IPS-18a (cell line): Measurements from ENCODE around the gene DNAJC13.

Experiments used
- H3K27ac ChIP-seq: one replicate; pipeline ENCODE4 v1.5.1; 2013; ENCODE audit warnings: low read length
- H3K27me3 ChIP-seq: one replicate; pipeline ENCODE4 v1.6.1; 2013; ENCODE audit warnings: mild to moderate bottlenecking, low read length; ENCODE audit not compliant: control insufficient read depth, insufficient read depth
- H3K36me3 ChIP-seq: one replicate; pipeline ENCODE4 v1.6.1; 2013; ENCODE audit warnings: low read depth, low read length; ENCODE audit not compliant: control insufficient read depth
- H3K4me1 ChIP-seq: one replicate; pipeline ENCODE4 v1.6.1; 2013; ENCODE audit warnings: low read depth, low read length; ENCODE audit not compliant: control insufficient read depth
- H3K4me3 ChIP-seq: one replicate; pipeline ENCODE4 v1.5.1; 2013; ENCODE audit warnings: low read length
- H3K9ac ChIP-seq: one replicate; pipeline ENCODE4 v1.6.1; 2013; ENCODE audit warnings: mild to moderate bottlenecking, low read length, moderate library complexity
- H3K9me3 ChIP-seq: one replicate; pipeline ENCODE4 v1.6.1; 2013; ENCODE audit warnings: low read depth, low read length; ENCODE audit not compliant: control insufficient read depth

DNAJC13 gene

GRCh38 chr3:132499071-132499470, 81.8 kb downstream of the DNAJC13 start:
- no peak overlapping the region for H3K9ac ChIP-seq
- H3K4me1 ChIP-seq = no peaks in the 10 kb centered on the region
- no peaks in the 10 kb centered on the region for H3K27me3 ChIP-seq
- no peaks in the 10 kb centered on the region for H3K9me3 ChIP-seq
- no peak overlapping the region for H3K4me3 ChIP-seq
- peaks cover 82% of the 10 kb centered on the region for H3K36me3 ChIP-seq
- no peak overlapping the region for H3K27ac ChIP-seq

GRCh38 chr3:132503559-132503958, 86.3 kb downstream of the DNAJC13 start:
- Histone ChIP-seq H3K36me3 (peaks cover 80% of the 10 kb centered on the region), H3K9ac (no peak overlapping the region), H3K9me3 (no peaks in the 10 kb centered on the region), H3K4me1 (no peaks in the 10 kb centered on the region), H3K27me3 (no peaks in the 10 kb centered on the region), H3K27ac (no peak overlapping the region), H3K4me3 (no peak overlapping the region)

DNA sequence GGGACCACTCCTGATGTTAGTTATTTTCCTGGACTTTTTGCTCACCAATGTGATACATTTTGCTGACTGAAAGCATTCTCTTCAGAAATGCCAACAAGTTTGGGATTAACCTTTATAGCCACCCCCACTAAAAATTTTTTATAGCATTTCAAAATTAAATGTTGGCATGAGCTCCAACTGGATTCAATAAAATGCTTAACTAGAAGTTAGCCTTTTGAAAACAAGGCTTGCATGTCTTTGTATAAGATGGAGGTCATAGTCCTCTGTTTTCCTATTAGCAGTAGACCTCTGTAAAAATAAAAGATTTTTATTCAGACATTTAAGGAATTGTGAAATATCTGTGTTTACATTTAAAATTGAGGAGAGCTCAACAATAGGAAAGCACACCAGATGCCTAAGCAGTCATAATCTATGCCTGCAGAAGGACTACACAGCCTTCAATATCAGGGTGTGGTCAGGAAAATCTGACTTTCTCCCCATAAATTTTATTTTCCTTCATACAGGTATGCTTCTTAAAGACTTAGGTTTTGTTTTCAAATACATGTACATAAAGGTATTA, 87.2 kb downstream of the DNAJC13 start:
- H3K4me1 ChIP-seq = no peaks in the 10 kb centered on the region
- H3K27me3 ChIP-seq = no peaks in the 10 kb centered on the region
- no peak overlapping the region for H3K27ac ChIP-seq
- no peak overlapping the region for H3K9ac ChIP-seq
- H3K9me3 ChIP-seq = no peaks in the 10 kb centered on the region
- no peak overlapping the region for H3K4me3 ChIP-seq
- H3K36me3 ChIP-seq = peaks cover 82% of the 10 kb centered on the region

GRCh38 chr3:132507657-132508056, 90.4 kb downstream of the DNAJC13 start:
- H3K27me3 ChIP-seq = no peaks in the 10 kb centered on the region
- no peak overlapping the region for H3K27ac ChIP-seq
- H3K36me3 ChIP-seq = peaks cover 67% of the 10 kb centered on the region
- no peak overlapping the region for H3K9ac ChIP-seq
- H3K4me3 ChIP-seq = no peak overlapping the region
- H3K9me3 ChIP-seq = no peaks in the 10 kb centered on the region
- no peaks in the 10 kb centered on the region for H3K4me1 ChIP-seq

DNA sequence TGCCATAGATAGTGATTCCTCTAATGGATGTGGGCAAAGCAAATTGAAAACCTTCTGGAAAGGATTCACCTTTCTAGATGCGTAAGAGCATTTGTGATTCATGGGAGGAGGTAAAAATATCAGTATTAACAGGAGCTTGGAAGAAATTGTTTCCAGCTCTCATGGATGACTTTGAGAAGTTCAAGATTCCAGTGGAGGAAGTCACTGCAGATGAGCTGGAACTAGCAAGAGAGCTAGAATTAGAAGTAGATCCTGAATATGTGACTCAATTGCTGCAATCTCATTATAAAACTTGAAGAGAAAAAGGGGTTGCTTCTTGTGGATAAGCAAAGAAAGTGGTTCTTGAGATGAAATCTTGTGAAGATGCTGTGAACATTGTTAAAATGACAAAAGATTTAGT, 91.8 kb downstream of the DNAJC13 start:
- Histone ChIP-seq H3K9me3 (no peaks in the 10 kb centered on the region), H3K9ac (no peak overlapping the region), H3K27ac (no peak overlapping the region), H3K27me3 (no peaks in the 10 kb centered on the region), H3K4me3 (no peak overlapping the region), H3K36me3 (peaks cover 67% of the 10 kb centered on the region), H3K4me1 (no peaks in the 10 kb centered on the region)

DNA sequence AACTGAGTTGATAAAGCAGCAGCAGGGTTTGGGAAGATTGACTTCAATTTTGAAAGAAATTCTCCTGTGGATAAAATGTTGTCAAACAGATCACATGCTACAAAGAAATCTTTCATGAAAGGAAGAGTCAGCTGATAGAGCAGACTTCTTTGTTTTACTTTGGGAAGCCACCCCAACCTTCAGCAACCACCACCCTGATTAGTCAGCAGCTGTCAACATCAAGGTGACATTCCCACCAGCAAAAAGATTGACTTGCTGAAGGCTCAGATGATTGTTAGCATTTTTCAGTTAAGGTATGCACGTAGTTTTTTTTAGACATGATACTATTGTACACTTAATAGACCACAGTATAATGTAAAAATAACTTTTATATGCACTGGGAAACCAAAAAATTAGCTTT, 92.2 kb downstream of the DNAJC13 start:
- Histone ChIP-seq H3K4me3 (no peak overlapping the region), H3K9ac (no peak overlapping the region), H3K36me3 (peaks cover 67% of the 10 kb centered on the region), H3K27me3 (no peaks in the 10 kb centered on the region), H3K9me3 (no peaks in the 10 kb centered on the region), H3K27ac (no peak overlapping the region), H3K4me1 (no peaks in the 10 kb centered on the region)

DNA sequence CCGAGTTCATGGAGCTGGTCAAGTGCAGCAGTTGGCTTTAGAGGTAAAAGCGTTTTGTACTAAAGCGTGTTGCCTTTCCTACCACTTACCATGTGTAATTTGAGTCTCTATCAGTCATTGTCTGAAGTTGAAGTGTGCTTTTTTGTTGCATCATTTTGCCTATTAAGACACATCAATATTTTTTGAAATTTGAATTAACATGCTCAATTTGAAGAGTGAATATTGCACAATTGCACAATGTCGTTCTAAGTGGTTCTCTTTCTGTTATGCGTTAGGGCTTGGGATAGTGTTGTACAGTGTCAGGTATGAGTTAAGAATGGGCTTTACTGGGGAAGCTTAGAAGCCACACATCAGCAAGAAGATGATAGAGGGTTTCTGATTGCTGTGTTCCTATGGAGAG, 95.8 kb downstream of the DNAJC13 start:
- no peak overlapping the region for H3K4me3 ChIP-seq
- no peaks in the 10 kb centered on the region for H3K9me3 ChIP-seq
- H3K4me1 ChIP-seq = no peaks in the 10 kb centered on the region
- no peaks in the 10 kb centered on the region for H3K27me3 ChIP-seq
- H3K9ac ChIP-seq = no peak overlapping the region
- H3K36me3 ChIP-seq = peaks cover 74% of the 10 kb centered on the region
- H3K27ac ChIP-seq = no peak overlapping the region

GRCh38 chr3:132517311-132517710, 100.0 kb downstream of the DNAJC13 start:
- no peaks in the 10 kb centered on the region for H3K9me3 ChIP-seq
- H3K27me3 ChIP-seq = no peaks in the 10 kb centered on the region
- H3K9ac ChIP-seq = no peak overlapping the region
- peaks cover 63% of the 10 kb centered on the region for H3K36me3 ChIP-seq
- H3K4me1 ChIP-seq = no peaks in the 10 kb centered on the region
- no peak overlapping the region for H3K4me3 ChIP-seq
- no peak overlapping the region for H3K27ac ChIP-seq

DNA sequence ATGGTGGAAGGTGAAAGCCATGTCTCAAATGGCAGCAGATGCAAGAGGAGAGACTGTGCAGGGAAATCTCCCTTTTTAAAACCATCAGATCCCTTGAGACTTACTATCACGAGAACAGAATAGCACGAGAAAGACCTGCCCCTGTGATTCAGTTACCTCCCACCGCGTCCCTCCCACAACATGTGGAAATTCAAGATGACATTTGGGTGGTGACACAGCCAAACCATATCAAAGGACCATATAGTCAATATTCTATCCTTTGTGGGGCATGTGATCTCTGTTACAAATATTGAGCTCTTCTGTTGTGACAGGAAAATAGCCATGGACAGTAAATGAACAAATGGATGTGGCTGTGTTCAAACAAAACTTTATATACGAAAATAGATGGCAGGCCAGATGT, 102.6 kb downstream of the DNAJC13 start:
- no peaks in the 10 kb centered on the region for H3K27me3 ChIP-seq
- H3K36me3 ChIP-seq = peaks cover 64% of the 10 kb centered on the region

DNA sequence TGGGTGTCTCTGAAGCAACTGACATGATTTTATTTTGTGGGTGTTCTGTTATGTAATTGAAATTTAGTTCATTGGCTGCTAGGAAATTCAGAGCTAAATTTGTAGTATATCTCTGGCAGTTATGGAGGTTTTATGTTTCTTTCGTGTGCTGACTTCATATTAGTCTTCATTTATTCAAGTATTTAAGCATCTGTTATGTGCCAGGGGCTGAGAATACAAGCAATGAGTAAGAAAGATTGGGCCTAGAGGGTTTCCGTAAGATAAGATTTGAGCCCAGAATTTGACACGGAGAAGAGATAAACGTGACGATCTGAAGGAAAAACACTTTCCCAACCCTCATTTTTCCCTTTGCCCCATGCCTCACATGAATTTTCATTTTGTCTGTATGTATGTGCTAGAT, 104.6 kb downstream of the DNAJC13 start:
- H3K9me3 ChIP-seq = no peaks in the 10 kb centered on the region
- H3K27ac ChIP-seq = no peak overlapping the region
- H3K9ac ChIP-seq = no peak overlapping the region
- H3K36me3 ChIP-seq = peaks cover 65% of the 10 kb centered on the region
- H3K4me1 ChIP-seq = no peaks in the 10 kb centered on the region
- H3K27me3 ChIP-seq = no peaks in the 10 kb centered on the region
- H3K4me3 ChIP-seq = no peak overlapping the region

More for the DNA sequence above, 102.6 kb downstream of the DNAJC13 start:
- H3K9me3 ChIP-seq = no peaks in the 10 kb centered on the region
- no peak overlapping the region for H3K27ac ChIP-seq
- H3K4me3 ChIP-seq = no peak overlapping the region
- no peak overlapping the region for H3K9ac ChIP-seq
- H3K4me1 ChIP-seq = no peaks in the 10 kb centered on the region

- Histone ChIP-seq H3K9ac (no peak overlapping the region), H3K36me3 (peaks cover 65% of the 10 kb centered on the region)
Observed at GRCh38 chr3:132522353-132522752, 105.1 kb downstream of the DNAJC13 start.

DNA sequence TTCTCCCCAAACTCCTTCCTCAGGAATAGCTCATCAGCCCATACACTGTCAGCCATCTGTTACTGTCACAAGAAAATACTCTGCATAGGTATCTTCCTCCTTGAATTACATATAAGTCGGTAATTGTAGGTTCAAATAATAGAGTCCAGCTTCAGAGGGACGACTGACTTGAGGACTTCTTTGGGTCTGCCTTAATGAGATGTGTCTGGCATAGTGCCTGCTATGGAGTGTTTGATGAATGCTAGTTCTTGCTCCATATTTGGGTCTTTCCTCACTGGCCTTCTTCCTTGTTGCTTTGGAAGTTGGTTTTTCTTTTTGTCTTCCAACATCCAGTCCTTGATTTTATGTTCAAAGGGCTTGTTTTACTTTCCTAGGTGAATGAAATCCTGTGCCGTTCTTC, 113.3 kb downstream of the DNAJC13 start:
- H3K4me1 ChIP-seq = no peaks in the 10 kb centered on the region
- H3K27me3 ChIP-seq = no peaks in the 10 kb centered on the region
- no peak overlapping the region for H3K27ac ChIP-seq
- no peak overlapping the region for H3K4me3 ChIP-seq
- peaks cover 58% of the 10 kb centered on the region for H3K36me3 ChIP-seq
- H3K9me3 ChIP-seq = no peaks in the 10 kb centered on the region
- no peak overlapping the region for H3K9ac ChIP-seq

More at GRCh38 chr3:132522353-132522752, 105.1 kb downstream of the DNAJC13 start:
- H3K27me3 ChIP-seq = no peaks in the 10 kb centered on the region
- no peak overlapping the region for H3K27ac ChIP-seq
- no peak overlapping the region for H3K4me3 ChIP-seq
- H3K9me3 ChIP-seq = no peaks in the 10 kb centered on the region
- no peaks in the 10 kb centered on the region for H3K4me1 ChIP-seq
